Fibroblast of pulmonary artery (primary cell): ENCODE data around the gene COBLL1.

Experiments used
- DNase-seq: peaks from one replicate; pipeline ENCODE4 v3.0.0-alpha.2; 2010; ENCODE audit warnings: low read depth
- H3K4me3 ChIP-seq: replicated peaks from 2 replicates; pipeline ENCODE4 v1.5.1; 2011; ENCODE audit warnings: low read depth, mild to moderate bottlenecking, control low read depth, low read length, moderate library complexity
- TF ChIP-seq, protein P1 (sequence below): IDR thresholded peaks from 2 replicates; pipeline ENCODE4 v1.5.1; 2011; ENCODE audit warnings: mild to moderate bottlenecking, control low read depth, low read length, inconsistent platforms; ENCODE audit errors: missing control alignments

Gene COBLL1

DNA sequence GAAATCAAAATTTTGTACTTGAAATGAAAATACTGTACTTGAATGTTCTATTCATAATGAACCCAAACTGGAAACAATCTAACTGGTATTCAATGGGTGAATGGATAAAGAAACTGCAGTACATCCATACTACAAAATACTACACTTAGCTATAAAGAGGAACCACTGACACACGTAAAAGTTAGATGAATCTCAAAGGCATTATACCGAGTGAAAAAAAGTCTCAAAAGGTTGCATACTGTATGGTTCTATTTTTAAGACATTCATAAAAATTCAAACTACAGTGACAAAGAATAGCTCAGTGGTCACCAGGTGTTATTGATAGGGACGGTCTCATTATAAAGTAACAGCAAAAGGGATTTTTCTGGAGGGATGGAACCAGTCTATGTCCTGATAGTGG lies 41.1 kb downstream of the COBLL1 start:
- TF ChIP-seq, protein P1, sequence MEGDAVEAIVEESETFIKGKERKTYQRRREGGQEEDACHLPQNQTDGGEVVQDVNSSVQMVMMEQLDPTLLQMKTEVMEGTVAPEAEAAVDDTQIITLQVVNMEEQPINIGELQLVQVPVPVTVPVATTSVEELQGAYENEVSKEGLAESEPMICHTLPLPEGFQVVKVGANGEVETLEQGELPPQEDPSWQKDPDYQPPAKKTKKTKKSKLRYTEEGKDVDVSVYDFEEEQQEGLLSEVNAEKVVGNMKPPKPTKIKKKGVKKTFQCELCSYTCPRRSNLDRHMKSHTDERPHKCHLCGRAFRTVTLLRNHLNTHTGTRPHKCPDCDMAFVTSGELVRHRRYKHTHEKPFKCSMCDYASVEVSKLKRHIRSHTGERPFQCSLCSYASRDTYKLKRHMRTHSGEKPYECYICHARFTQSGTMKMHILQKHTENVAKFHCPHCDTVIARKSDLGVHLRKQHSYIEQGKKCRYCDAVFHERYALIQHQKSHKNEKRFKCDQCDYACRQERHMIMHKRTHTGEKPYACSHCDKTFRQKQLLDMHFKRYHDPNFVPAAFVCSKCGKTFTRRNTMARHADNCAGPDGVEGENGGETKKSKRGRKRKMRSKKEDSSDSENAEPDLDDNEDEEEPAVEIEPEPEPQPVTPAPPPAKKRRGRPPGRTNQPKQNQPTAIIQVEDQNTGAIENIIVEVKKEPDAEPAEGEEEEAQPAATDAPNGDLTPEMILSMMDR, result no peak
- H3K4me3 ChIP-seq, result no peak overlapping the region
- DNase-seq, result no peak

DNA sequence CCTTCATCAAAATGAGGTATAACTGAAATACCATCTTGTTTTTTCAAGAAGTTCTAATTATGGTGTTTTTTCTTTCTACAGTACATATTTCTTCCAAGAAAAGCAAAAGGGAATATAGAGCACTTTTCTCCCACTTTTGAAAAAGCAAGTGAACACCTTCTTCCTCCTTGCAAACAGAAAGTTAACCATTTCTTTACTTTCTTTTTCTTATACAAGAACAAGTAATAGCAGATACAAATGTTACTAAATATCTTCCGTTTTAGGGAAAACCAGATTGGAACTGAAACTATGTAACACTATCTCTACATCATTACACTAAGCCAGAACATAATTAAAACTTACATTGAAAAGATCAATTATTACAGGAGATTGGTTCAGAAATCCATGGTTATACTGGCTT lies 44.0 kb downstream of the COBLL1 start:
- no peak overlapping the region for H3K4me3 ChIP-seq
- DNase-seq, result no peak
- TF ChIP-seq, protein P1, result no peak

DNA sequence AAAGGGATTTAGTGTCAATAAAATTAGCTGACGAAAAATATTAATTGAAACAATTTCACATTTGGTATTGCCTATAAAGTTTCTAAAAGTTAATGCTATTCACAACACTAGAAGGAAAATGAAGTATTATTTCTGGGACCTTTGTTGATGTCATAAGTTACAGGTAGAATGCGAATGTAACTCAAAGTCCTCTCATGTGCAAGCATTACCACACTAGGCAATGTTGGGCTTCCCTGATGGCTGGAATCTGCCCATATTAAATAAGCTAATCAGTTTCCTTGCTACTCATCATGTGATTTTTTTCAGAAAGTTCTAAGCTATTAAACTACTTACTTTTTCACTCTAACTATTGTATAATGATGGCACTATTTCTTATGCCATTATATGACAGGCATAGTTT lies 44.6 kb downstream of the COBLL1 start:
- TF ChIP-seq, protein P1, result no peak
- DNase-seq, result no peak
- no peak overlapping the region for H3K4me3 ChIP-seq

DNA sequence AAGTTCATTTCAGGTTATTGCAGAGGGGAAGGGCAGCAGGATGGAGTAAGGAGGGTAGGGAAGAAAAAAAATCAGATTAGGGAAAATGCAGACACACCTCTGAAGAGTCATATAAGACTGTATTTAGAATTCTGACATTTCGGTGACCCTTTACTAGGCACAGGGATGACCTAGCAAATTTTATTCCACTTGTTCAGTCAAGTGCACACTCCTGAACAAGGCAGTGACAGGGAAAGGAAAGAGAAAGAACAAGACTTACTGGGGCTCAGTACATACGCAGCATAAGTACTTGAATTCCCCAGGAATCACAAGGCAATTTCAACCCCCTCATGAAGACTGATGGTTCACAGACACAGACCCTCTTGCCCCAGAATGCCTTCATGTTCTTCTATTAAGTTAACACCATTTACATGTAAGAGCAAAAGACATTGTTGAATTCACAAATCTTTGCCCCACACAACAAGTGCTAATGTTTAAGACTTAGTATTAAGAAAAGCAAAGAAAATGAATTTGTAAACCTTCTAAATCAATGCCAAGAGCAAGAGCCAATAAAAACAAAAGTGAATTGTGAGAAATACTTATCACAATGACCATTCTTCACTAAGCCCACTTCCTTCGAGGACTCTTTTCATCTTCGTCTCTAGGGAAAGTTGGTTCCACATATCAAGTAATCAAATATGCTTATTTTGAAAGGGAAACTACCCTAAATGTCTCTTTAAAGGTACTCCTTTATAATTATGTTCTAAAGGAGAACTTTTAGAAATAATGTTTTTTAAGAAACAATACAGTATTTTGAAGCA lies 47.0 kb downstream of the COBLL1 start:
- TF ChIP-seq, protein P1, result no peak
- H3K4me3 ChIP-seq, result no peak overlapping the region
- peak; percentile 20 for DNase-seq

DNA sequence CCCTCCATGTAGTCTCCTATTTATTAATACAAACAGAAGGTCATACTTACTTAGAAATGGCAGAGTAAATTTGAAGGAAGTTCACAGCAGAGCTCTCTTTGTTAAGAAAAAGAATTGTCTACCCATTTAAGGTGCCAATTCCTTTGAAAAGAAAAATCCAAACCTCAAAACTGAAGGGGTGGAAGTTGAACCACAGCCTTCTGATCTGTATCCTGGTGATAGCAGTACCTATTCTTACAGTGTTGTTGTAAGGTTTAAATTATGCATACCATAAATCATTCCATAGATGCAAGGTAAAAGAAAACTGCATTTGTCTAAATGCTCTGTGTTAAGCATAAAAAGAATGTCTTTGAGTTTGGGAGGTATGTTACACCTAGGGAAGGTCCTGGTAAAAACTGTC lies 47.6 kb downstream of the COBLL1 start:
- H3K4me3 ChIP-seq, result no peak overlapping the region
- TF ChIP-seq, protein P1, result no peak
- no peak for DNase-seq

DNA sequence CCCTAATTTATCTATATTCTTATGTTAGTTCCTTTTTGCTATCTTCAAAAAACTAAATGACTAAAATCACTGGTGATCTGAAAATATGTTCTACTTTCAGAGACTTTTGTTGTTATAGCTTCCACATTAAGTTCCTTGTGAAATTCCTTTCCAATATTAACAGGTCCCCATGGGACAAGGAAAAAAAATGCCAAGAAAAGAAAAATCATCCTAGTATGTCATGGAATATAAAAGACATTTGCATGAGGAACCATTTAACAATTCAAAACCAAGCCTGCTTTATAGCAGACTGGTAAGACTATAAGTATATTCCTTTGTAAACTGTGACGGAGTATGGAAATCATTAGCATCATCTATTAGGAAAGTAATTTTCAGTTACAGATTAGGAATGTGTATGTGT lies 48.1 kb downstream of the COBLL1 start:
- no peak for DNase-seq
- TF ChIP-seq, protein P1, result no peak
- no peak overlapping the region for H3K4me3 ChIP-seq
